Measurements from ENCODE around the gene NME3.
"Not testable (repeated sequence)": the region's sequence is repeated elsewhere in the genome, so short reads cannot be mapped to it uniquely, and the experiment has no call there.

Gene NME3

GRCh38 chr16:1812732-1813163 is 41.4 kb upstream of the NME3 start:
- Histone ChIP-seq H3K4me3 (ENCODE audit: low read length in 2 of 2) (no peak overlapping the region), H3K9ac (ENCODE audit: low read length in 2 of 2) (no peak overlapping the region), H3K4me1 (ENCODE audit: control insufficient read depth, insufficient read depth, low read length) (no peaks in the 10 kb centered on the region), H3K9me3 (ENCODE audit: control insufficient read depth in 2 of 2, low read length in 2 of 2) (no peaks in the 10 kb centered on the region), H3K36me3 (ENCODE audit: control insufficient read depth in 2 of 2, insufficient read depth in 2 of 2, low read length in 2 of 2) (peaks cover 25 to 30% of the 10 kb centered on the region in 2 donors), H3K27me3 (ENCODE audit: control insufficient read depth in 1 of 2, insufficient read depth in 2 of 2, low read length in 2 of 2) (no peaks in the 10 kb centered on the region), H3K27ac (ENCODE audit: low read length) (no peak overlapping the region)

GRCh38 chr16:1810536-1810935 is 39.2 kb upstream of the NME3 start:
- no peak overlapping the region for H3K4me3 ChIP-seq (ENCODE audit: low read length in 2 of 2)
- no peak overlapping the region for H3K27ac ChIP-seq (ENCODE audit: low read length)
- H3K4me1 ChIP-seq (ENCODE audit: control insufficient read depth, insufficient read depth, low read length): no peaks in the 10 kb centered on the region
- H3K9ac ChIP-seq (ENCODE audit: low read length in 2 of 2): no peak overlapping the region
- H3K27me3 ChIP-seq (ENCODE audit: control insufficient read depth in 1 of 2, insufficient read depth in 2 of 2, low read length in 2 of 2): no peaks in the 10 kb centered on the region
- no peaks in the 10 kb centered on the region for H3K9me3 ChIP-seq (ENCODE audit: control insufficient read depth in 2 of 2, low read length in 2 of 2)
- peaks cover 22 to 24% of the 10 kb centered on the region in 2 donors for H3K36me3 ChIP-seq (ENCODE audit: control insufficient read depth in 2 of 2, insufficient read depth in 2 of 2, low read length in 2 of 2)

- H3K9me3 ChIP-seq (ENCODE audit: control insufficient read depth in 2 of 2, low read length in 2 of 2): no peaks in the 10 kb centered on the region
- H3K27me3 ChIP-seq (ENCODE audit: control insufficient read depth in 1 of 2, insufficient read depth in 2 of 2, low read length in 2 of 2): no peaks in the 10 kb centered on the region
- no peak overlapping the region for H3K4me3 ChIP-seq (ENCODE audit: low read length in 2 of 2)
- no peak overlapping the region for H3K9ac ChIP-seq (ENCODE audit: low read length in 2 of 2)
- H3K27ac ChIP-seq (ENCODE audit: low read length): no peak overlapping the region
- no peaks in the 10 kb centered on the region for H3K4me1 ChIP-seq (ENCODE audit: control insufficient read depth, insufficient read depth, low read length)
- H3K36me3 ChIP-seq (ENCODE audit: control insufficient read depth in 2 of 2, insufficient read depth in 2 of 2, low read length in 2 of 2): peaks cover 21 to 22% of the 10 kb centered on the region in 2 donors
These were observed 38.8 kb upstream of the NME3 start for GRCh38 chr16:1810106-1810505.

GRCh38 chr16:1809281-1809801 is 38.0 kb upstream of the NME3 start:
- H3K4me3 ChIP-seq (ENCODE audit: low read length in 2 of 2): no peak overlapping the region
- no peak overlapping the region for H3K9ac ChIP-seq (ENCODE audit: low read length in 2 of 2)
- H3K9me3 ChIP-seq (ENCODE audit: control insufficient read depth in 2 of 2, low read length in 2 of 2): no peaks in the 10 kb centered on the region
- no peak overlapping the region for H3K27ac ChIP-seq (ENCODE audit: low read length)
- no peaks in the 10 kb centered on the region for H3K4me1 ChIP-seq (ENCODE audit: control insufficient read depth, insufficient read depth, low read length)
- H3K27me3 ChIP-seq (ENCODE audit: control insufficient read depth in 1 of 2, insufficient read depth in 2 of 2, low read length in 2 of 2): no peaks in the 10 kb centered on the region
- peaks cover 20 to 23% of the 10 kb centered on the region in 2 donors for H3K36me3 ChIP-seq (ENCODE audit: control insufficient read depth in 2 of 2, insufficient read depth in 2 of 2, low read length in 2 of 2)

GRCh38 chr16:1808691-1809090 is 37.3 kb upstream of the NME3 start:
- Histone ChIP-seq H3K27ac (ENCODE audit: low read length) (no peak overlapping the region), H3K27me3 (ENCODE audit: control insufficient read depth in 1 of 2, insufficient read depth in 2 of 2, low read length in 2 of 2) (no peaks in the 10 kb centered on the region), H3K4me1 (ENCODE audit: control insufficient read depth, insufficient read depth, low read length) (no peaks in the 10 kb centered on the region), H3K9ac (ENCODE audit: low read length in 2 of 2) (no peak overlapping the region), H3K36me3 (ENCODE audit: control insufficient read depth in 2 of 2, insufficient read depth in 2 of 2, low read length in 2 of 2) (peaks cover 20 to 24% of the 10 kb centered on the region in 2 donors), H3K4me3 (ENCODE audit: low read length in 2 of 2) (no peak overlapping the region), H3K9me3 (ENCODE audit: control insufficient read depth in 2 of 2, low read length in 2 of 2) (no peaks in the 10 kb centered on the region)

GRCh38 chr16:1807626-1808025 is 36.3 kb upstream of the NME3 start:
- Histone ChIP-seq H3K27ac (ENCODE audit: low read length) (no peak overlapping the region), H3K9me3 (ENCODE audit: control insufficient read depth in 2 of 2, low read length in 2 of 2) (no peaks in the 10 kb centered on the region), H3K4me1 (ENCODE audit: control insufficient read depth, insufficient read depth, low read length) (no peaks in the 10 kb centered on the region), H3K9ac (ENCODE audit: low read length in 2 of 2) (no peak overlapping the region), H3K27me3 (ENCODE audit: control insufficient read depth in 1 of 2, insufficient read depth in 2 of 2, low read length in 2 of 2) (no peaks in the 10 kb centered on the region), H3K36me3 (ENCODE audit: control insufficient read depth in 2 of 2, insufficient read depth in 2 of 2, low read length in 2 of 2) (peaks cover 20 to 21% of the 10 kb centered on the region in 2 donors), H3K4me3 (ENCODE audit: low read length in 2 of 2) (no peak overlapping the region)

- H3K4me3 ChIP-seq (ENCODE audit: low read length in 2 of 2): no peak overlapping the region
- H3K9me3 ChIP-seq (ENCODE audit: control insufficient read depth in 2 of 2, low read length in 2 of 2): no peaks in the 10 kb centered on the region
- H3K9ac ChIP-seq (ENCODE audit: low read length in 2 of 2): no peak overlapping the region
- H3K4me1 ChIP-seq (ENCODE audit: control insufficient read depth, insufficient read depth, low read length): no peaks in the 10 kb centered on the region
- H3K36me3 ChIP-seq (ENCODE audit: control insufficient read depth in 2 of 2, insufficient read depth in 2 of 2, low read length in 2 of 2): peaks cover 0 to 3% of the 10 kb centered on the region in 2 donors
- no peak overlapping the region for H3K27ac ChIP-seq (ENCODE audit: low read length)
- no peaks in the 10 kb centered on the region for H3K27me3 ChIP-seq (ENCODE audit: control insufficient read depth in 1 of 2, insufficient read depth in 2 of 2, low read length in 2 of 2)
These were observed 29.4 kb upstream of the NME3 start for GRCh38 chr16:1800701-1801100.

GRCh38 chr16:1799263-1799662 is 27.9 kb upstream of the NME3 start:
- not testable (repeated sequence) for H3K36me3 ChIP-seq (ENCODE audit: control insufficient read depth in 2 of 2, insufficient read depth in 2 of 2, low read length in 2 of 2); H3K27me3 ChIP-seq (ENCODE audit: control insufficient read depth in 1 of 2, insufficient read depth in 2 of 2, low read length in 2 of 2); H3K9ac ChIP-seq (ENCODE audit: low read length in 2 of 2); H3K4me3 ChIP-seq (ENCODE audit: low read length in 2 of 2); H3K9me3 ChIP-seq (ENCODE audit: control insufficient read depth in 2 of 2, low read length in 2 of 2); H3K4me1 ChIP-seq (ENCODE audit: control insufficient read depth, insufficient read depth, low read length); H3K27ac ChIP-seq (ENCODE audit: low read length)

GRCh38 chr16:1794908-1795666 is 23.7 kb upstream of the NME3 start:
- Histone ChIP-seq H3K9me3 (ENCODE audit: control insufficient read depth in 2 of 2, low read length in 2 of 2) (no peaks in the 10 kb centered on the region), H3K9ac (ENCODE audit: low read length in 2 of 2) (no peak overlapping the region), H3K27ac (ENCODE audit: low read length) (no peak overlapping the region), H3K27me3 (ENCODE audit: control insufficient read depth in 1 of 2, insufficient read depth in 2 of 2, low read length in 2 of 2) (no peaks in the 10 kb centered on the region), H3K4me1 (ENCODE audit: control insufficient read depth, insufficient read depth, low read length) (no peaks in the 10 kb centered on the region), H3K36me3 (ENCODE audit: control insufficient read depth in 2 of 2, insufficient read depth in 2 of 2, low read length in 2 of 2) (no peaks in the 10 kb centered on the region), H3K4me3 (ENCODE audit: low read length in 2 of 2) (no peak overlapping the region)

GRCh38 chr16:1794221-1794871 is 23.0 kb upstream of the NME3 start:
- H3K27ac ChIP-seq (ENCODE audit: low read length): no peak overlapping the region
- no peaks in the 10 kb centered on the region for H3K27me3 ChIP-seq (ENCODE audit: control insufficient read depth in 1 of 2, insufficient read depth in 2 of 2, low read length in 2 of 2)
- no peaks in the 10 kb centered on the region for H3K9me3 ChIP-seq (ENCODE audit: control insufficient read depth in 2 of 2, low read length in 2 of 2)
- peaks cover 0 to 2% of the 10 kb centered on the region in 2 donors for H3K36me3 ChIP-seq (ENCODE audit: control insufficient read depth in 2 of 2, insufficient read depth in 2 of 2, low read length in 2 of 2)
- H3K9ac ChIP-seq (ENCODE audit: low read length in 2 of 2): no peak overlapping the region
- no peak overlapping the region for H3K4me3 ChIP-seq (ENCODE audit: low read length in 2 of 2)
- H3K4me1 ChIP-seq (ENCODE audit: control insufficient read depth, insufficient read depth, low read length): no peaks in the 10 kb centered on the region

All from stomach smooth muscle (tissue), 2 donors.